GM18858 (cell line): ENCODE results near the gene CCL17.
"Not testable (repeated sequence)": the region's sequence is repeated elsewhere in the genome, so short reads cannot be mapped to it uniquely, and the experiment has no call there.

Experiments
- ATAC-seq: cut with Tn5 transposase; IDR thresholded peaks from one replicate; pipeline ENCODE4 v1.9.1; 2021; ENCODE audit not compliant: unreplicated experiment

The CCL17 gene

DNA sequence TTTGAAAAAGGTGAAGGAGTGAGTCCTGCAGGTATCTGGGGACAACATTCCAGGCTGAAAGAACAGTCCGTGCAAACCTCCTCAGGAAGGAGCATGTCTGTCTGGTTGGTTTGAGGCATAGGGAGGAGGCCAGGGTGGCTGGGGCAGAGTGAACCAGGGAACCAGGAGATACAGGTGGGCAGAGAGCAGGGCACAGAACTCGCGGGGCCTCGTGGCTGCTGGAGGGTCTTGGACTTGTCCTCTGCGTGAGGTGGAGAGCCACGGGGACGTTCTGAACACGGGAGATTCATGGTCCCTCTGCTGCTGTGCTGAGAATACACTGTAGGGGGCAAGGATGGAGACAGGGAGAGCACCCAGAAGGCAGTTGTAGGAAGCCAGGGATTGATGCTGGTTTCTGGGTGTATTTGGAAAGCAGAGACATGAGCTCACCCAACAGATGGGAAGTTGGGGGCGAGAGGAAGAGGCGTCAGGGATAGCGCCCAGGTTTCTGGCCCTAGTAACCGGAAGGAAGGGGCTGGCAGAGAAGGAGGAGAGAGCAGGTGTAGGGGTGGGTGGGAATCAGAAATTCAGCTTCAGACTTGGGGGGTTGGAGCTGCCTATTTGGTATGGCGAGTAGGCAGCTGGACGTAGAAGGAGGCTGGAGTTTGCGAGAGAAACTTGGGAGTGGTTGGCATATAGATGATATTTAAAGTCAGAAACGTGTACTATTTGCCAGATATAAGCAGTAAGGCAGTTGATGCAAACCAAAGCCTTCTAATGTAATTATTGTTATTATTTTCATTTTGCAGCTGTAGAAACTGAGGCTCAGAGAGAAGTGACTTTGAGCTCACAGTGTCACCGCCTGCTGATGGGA, at the start of gene CCL17:
TSS of gene CCL17 (plus strand) at position 803 of the 853 bp plus-strand sequence. CDS start 9,166 bp downstream, outside the sequence.
- ATAC-seq: no peak

DNA sequence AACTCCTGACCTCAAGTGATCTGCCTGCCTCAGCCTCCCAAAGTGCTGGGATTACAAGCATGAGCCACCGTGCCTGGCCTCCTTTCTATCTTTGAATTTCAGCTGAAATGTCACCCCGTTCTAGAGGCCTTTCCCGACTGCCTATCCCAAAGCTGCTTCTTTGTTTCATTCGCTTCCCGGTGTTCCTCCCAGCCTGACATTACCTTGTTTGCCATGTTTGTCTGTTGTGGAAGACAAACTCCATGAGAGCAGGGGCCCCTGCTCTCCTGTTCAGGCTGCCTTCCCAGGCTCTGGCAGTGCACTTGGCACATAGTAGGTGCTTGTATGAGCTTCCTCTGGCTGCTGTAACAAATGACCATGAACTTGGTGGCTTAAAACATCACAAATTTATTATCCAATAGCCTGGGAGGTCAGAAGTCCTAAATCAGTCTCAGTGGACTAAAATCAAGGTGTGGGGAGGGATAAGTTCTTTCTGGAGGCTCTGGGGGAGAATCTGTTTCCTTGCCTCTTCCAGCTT, 48.6 kb upstream of the CCL17 start:
- no peak for ATAC-seq

DNA sequence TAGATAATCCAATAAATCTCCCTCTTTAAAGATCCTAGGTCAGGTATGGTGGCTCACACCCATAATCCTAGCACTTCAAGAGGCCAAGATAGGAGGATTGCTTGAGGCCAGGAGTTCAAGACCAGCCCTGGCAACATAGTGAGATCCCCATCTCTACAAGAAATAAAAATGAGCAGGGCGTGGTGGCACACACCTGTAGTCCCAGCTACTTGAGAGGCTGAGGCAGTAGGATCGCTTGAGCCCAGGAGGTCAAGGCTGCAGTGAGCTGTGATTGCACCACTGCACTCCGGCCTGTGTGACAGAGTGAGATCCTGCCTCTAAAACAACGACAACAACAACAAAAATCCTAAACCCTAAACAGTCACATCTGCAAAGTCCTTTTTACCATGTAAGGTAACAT, 48.0 kb upstream of the CCL17 start:
- no peak for ATAC-seq

DNA sequence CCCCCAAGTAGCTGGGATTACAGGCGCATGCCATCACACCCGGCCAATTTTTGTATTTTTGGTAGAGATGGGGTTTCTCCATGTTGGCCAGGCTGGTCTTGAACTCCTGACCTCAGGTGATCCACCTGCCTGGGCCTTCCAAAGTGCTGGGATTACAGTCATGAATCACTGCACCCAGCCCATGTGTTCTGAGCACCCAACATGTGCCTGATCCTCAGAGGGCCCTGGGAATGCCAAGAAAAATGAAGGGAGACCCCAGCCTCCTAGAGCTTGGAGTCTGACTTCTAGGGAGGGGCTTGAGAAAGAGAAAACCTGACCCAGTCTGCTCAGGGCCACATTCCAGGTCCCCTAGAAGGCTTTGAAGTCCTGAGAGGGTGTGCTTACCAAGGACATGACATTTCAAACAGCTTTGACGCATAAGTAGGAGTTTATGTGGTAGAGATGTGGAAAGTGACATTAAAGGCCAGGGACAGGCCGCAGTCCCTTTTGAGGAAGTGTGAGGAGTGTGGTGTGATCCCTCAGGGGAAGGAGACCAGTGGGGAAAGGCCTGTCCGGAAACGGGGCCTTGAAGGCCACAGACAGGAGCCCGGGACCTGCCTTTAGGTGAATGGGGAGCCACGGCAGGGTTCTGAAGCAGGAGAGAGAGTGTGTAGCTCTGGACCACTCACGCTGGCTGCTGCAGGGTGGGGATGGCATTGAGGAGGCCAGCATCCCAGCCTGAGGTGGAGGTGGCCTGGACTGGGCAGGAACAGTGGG, 47.1 kb upstream of the CCL17 start:
- no peak for ATAC-seq

DNA sequence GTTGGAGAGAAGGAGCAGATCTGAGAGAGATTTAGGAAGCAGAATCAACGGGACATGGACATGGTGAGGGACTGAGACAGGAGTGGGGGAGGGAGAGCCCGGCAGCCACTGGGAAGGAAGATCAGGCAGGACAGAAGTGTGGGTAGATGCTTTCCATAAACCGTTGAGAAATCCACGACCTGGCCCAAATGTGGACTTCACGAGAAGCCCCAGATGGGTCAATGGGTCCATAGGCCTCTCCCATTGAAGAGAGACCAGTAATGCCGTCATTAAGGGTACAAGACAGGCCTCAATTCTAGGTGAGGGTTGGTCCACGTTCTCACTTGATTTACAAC, 46.5 kb upstream of the CCL17 start:
- no peak for ATAC-seq

DNA sequence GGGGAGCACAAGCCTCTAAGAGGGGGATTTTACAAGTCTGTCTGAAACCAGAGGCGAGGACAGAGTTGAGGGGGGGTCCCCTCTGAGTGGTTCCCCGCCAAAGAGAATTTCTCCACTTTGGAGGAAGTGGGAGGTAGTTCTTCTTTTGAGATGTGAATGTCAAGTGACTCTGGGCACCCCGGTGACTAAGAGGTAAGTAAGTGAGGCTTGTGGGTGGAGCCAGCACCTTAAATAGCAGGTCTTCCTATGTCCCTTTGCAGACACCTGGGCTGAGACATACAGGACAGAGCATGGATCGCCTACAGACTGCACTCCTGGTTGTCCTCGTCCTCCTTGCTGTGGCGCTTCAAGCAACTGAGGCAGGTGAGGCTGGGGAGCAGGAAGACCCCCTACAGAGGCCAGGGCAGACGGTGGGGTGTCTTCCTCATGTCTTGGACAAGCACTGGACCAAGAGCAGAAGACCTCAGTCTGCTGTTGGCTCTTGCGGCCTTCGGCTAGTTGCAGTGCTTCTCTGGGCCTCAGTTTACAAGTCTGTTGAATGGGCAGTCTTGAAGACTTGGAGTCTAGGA, 46.0 kb upstream of the CCL17 start, which contains the start of gene CCL22:
TSS of gene CCL22 (plus strand) at position 257 of the 569 bp plus-strand sequence. CDS start at position 291, 34 bp downstream.
- no peak for ATAC-seq

DNA sequence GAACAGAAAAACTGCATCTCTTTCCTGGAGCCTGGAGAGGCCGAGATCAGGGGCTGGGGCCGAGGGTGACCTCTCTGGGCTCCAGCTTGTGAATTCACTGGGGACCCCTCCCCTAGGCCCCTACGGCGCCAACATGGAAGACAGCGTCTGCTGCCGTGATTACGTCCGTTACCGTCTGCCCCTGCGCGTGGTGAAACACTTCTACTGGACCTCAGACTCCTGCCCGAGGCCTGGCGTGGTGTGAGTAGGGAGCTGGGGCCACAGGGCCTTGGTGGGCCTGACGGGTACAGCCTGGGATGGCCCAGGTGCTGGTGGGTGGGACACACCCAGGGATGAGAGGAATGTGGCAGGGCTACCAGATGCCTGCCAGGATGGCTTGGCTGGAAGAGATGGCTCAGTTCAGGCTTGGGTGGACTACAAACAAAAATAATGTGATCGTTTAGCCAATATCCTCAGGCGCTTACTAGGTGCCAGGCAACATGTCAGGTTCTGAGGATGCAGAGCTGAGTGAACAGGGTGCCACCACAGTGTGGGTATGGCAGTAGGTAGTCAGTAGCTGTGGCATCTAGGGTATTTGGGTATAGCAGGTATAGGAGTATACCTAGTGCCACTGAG, 44.1 kb upstream of the CCL17 start:
- no peak for ATAC-seq

DNA sequence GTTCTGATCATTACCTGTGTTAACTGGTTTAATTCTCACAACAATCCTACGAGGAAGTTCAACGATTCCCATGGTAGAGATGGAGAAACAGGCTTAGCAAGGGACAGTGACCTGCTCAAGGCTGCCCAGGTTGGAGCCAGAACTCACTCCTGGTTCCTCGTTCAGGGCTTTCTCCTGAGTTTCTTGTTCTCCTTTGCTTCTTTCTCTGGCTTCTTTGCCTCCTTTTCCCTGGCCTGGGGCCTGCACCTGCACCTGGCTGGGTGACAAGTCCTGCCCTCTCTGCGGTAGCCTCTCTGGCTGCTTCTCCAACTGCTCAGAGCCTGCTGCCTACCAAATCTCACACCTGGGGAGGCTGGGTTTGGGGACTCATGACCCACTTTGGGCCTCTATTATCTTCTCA, 43.2 kb upstream of the CCL17 start:
- ATAC-seq: no peak

DNA sequence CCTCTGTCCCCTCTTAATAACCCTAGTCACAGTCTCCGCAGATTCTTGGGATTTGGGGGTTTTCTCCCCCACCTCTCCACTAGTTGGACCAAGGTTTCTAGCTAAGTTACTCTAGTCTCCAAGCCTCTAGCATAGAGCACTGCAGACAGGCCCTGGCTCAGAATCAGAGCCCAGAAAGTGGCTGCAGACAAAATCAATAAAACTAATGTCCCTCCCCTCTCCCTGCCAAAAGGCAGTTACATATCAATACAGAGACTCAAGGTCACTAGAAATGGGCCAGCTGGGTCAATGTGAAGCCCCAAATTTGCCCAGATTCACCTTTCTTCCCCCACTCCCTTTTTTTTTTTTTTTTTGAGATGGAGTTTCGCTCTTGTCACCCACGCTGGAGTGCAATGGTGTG, 40.4 kb upstream of the CCL17 start:
- ATAC-seq: no peak

DNA sequence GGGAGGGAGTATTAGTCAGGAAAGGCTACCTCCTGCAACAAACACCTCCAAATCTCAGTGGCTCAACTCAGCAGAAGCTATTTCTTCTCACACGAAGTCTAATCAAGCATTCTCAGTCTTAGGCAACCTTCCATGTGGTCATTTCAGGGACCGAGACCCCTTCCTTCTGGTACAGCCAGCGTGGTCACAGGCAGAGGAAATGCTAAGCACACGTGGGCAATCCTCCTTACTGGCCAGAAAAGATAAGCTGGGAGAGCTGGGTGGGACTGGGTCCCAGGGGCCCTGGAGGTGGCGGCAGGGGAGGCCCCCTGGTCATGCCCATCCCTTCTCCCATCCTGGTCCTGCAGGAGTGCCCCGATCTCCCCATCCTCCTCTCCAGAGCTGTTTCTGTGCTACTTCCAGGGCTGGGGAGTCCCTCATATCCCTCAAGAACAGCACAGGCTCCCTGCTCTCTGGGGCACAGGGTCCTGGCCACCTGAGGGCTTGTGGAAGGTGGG, 38.0 kb upstream of the CCL17 start:
- ATAC-seq: no peak

DNA sequence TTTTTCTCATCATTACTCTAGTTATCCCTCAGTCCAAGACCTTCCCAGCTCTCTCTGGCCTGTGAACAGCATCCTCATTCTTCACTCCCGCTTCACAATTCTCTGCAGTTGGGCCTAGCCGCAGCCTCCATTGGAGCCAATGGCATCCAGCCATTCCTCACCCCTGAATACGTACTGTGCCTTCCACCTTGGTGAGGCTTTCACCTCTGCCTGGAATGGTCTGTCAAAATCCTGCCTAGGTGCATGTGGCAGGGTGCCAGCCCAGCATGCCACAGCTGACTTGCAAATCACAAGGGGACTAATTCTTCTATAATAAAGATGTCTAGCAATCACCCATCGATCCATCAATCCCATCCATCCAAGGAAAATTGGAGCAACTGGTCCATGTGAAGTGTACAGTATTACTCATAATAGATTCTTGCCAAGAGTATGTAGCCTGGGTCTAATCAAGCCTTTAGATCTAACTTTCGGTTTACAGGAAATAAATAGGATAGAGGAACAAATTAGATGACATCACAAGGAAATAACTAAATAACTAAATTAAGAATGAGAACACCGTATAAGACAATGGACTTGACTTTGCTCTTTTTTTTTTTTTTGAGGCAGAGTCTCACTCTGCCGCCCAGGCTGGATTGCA, 37.3 kb upstream of the CCL17 start:
- no peak for ATAC-seq

DNA sequence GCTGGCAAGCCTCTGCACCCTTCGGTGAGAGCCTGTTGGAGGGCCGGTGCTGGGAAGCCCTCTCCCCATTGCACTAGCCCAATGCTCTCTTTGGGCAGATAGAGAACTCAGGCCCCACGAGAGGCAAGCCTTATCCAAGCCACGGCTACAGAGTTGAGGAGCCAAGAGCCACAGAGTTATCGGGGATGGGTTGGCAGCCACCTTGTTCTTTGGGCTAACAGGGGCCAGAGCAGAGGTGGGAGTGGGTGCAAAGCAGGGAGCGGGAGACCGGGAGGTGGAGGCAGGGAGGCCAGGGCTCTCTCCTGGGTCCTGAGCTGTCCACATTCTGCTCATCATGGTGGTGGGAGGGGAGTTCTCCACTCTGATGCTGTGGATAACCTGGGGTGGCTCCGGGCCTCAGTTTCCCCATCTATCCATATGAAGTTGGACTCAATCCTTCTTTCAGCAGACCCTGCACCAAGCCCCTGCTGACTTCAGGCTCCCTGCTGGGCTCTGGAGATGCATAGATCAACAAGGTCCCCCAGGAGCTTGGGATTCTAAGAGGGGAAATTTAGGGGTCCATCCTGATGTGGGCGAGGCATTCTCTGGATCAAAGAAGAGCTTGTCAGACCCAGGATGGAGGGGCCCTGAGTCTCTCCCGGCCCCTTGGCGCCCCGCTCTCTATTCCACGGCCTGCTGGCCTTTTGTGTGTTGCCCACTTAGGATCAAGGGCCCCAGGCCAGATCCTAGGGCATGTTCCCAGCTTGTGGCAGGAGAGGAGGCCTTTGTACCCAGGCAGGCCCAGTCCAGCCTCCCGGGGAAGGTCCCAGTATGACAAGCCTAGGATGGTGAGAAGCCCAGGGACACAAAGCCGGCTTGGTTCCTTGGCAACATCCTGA, 32.8 kb upstream of the CCL17 start:
- no peak for ATAC-seq

DNA sequence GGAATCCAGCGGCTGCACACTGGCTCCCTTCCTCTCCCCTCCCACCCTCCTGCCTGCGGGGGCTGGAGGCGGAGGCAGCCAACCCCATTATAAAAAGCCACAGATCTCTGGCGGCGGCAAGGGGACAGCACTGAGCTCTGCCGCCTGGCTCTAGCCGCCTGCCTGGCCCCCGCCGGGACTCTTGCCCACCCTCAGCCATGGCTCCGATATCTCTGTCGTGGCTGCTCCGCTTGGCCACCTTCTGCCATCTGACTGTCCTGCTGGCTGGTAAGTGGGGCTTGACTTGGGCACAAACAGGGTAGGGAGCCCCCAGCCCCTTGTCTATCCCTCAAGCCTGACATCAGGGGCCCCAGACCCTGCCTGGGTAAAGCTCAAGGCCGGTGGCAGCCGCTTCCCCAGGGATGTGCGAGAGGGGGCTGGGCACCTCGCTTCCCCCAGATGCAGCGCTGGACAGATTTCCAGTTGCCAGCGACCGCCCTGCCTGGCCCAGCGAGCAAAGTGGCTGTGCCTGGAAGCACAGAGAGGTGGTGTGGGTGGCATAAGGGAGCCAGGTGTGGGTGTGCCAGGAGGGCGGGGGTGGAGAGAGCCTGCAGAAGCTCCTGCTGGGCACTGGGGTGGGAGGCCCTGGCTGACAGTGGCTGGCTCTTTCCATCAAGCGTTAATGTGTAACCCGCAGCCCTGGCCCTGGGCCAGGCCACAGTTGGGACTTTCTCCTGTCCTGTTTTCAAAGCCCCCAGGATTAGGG, 32.0 kb upstream of the CCL17 start, which contains the start of gene CX3CL1:
TSS of gene CX3CL1 (plus strand) at position 119 of the 745 bp plus-strand sequence. CDS start at position 198, 79 bp downstream.
- no peak for ATAC-seq

DNA sequence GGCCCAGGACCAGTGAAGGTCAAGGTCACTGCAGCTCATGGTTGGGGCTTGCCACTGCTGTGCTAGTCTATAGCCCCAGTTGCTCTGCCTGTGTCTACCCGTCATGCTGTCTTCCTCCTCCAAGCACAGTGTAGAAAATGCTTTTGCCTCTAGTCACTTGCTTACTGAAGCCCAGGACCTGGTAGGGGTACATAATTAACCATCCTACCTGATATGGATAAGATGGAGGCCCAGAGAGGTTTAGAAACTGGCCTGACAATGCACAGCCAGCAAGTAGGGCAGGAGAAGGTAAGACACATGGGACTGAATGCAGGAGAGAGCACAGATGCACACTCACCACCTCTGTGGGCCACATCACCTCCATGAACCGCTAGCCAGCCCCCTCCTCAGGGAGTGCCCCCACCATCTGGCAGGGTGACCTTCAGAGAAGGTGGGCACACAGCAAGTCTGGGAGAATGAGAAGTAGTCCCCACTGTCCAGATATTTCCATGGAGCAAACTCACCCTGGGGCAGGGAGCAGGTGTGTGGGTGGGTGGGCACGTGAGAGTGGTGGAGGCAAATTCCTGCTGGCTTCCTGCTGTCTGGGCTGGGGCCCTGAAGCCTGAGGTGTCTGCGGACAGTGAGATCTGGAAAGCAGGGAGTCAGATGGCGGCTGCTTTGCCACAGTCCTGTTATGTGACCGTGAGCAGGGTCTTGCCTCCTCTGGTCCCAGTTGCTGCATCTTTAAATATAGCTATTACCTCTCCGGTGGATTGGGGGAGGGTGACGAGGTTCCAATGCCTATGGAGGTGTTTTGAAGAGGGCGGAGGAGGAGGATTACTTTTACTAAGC, 31.2 kb upstream of the CCL17 start:
- no peak for ATAC-seq

DNA sequence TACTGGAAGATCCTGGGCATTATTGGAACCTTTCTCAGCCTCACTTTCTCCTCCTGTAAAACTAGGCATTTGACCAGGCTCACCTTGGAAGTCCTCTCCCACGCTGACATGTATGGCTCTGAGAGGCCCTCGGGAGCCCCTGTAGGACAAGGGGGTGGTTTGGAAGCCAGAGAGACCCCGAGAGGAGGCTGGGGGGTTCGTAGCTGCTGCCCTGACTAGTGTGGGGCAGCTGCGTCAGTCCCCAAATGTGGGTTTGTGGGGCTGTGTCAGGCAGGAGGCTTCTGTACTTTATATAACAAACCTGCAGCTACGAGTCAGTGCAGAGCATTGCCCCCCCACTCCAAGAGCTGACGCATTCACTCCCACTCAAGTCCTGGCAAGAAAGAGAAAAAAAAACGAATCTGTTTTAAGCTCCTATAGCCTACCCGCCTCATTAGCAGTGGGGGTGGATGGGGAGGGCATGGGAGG, 30.5 kb upstream of the CCL17 start:
- no peak for ATAC-seq

DNA sequence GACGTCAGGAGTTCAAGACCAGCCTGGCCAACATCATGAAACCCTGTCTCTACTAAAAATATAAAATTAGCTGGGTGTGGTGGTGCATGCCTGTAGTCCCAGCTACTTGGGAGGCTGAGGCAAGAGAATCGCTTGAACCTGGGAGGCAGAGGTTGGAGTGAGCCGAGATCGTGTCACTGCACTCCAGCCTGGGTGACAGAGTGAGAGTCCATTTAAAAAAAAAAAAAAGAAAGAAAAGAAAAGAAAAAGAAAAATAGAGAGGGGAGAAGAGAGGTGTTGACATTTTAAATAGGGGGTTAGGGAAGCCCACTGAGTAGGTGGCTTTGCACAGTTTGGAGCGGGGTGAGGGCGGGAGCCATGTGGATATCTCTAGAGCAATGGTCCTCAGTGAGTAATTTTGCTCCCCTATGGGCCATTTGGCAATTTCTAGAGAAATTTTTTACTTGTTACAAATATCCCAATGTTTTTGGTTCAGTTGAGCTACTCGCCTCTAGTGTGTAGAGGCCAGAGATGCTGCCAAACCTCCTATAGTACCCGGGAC, 29.6 kb upstream of the CCL17 start:
- ATAC-seq: not testable (repeated sequence)

DNA sequence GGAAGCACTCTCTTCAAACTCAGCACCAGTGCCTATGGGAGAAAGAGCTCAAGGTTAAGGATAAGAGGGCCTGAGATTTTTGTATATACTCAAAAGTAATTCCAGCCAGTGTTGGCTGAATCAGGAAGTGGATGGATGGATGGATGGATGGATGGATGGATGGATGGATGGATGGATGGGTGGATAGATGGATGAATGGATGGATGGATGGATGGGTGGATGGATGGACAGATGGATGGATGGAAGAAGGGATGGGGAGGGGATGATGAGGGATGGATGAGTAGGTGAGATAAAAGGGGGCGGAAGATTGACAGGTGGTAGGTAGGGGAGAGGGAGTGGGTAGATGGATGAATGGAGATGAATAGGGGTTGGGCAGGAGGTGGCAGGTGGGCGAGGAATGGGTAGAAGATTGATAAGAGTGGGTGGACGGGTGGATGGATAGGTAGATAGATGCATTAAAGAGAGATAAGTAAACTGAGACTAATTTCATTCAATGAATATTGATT, 28.2 kb upstream of the CCL17 start:
- no peak for ATAC-seq
